Smooth muscle cell (in vitro differentiated cells): ENCODE measurements around the gene AP1S3. TPM values are rescaled to one million over a fixed set of nuclear protein-coding genes. Genes with fewer than 3 reads are reported as not detected.

Experiments used
- DNase-seq: peaks from one replicate; lab custom pipeline; 2025; ENCODE audit not compliant: unreplicated experiment; lab: John Stamatoyannopoulos, UW
- H2AFZ ChIP-seq: fragments of 200-600 bp; sonication (generic); 2 replicates; pipeline ENCODE4 v1.6.0; 2016; ENCODE audit warnings: antibody characterized with exemption, low read depth, mild to moderate bottlenecking
- H3F3A ChIP-seq: fragments of 200-600 bp; sonication (generic); 2 replicates; pipeline ENCODE4 v1.6.0; 2017; ENCODE audit warnings: antibody characterized with exemption, low read depth
- H3K27ac ChIP-seq: fragments of 200-600 bp; sonication (generic); 2 replicates; pipeline ENCODE4 v1.5.1; 2016; ENCODE audit warnings: low read depth, mild to moderate bottlenecking
- H3K27me3 ChIP-seq: fragments of 200-600 bp; sonication (generic); 2 replicates; pipeline ENCODE4 v1.6.1; 2016; ENCODE audit warnings: low read depth, mild to moderate bottlenecking
- H3K36me3 ChIP-seq: fragments of 200-600 bp; sonication (generic); 2 replicates; pipeline ENCODE4 v1.5.1; 2016; ENCODE audit warnings: low read depth
- H3K4me1 ChIP-seq: fragments of 200-600 bp; sonication (generic); 2 replicates; pipeline ENCODE4 v1.5.1; 2016; ENCODE audit warnings: low read depth
- H3K4me2 ChIP-seq: fragments of 200-600 bp; sonication (generic); 2 replicates; pipeline ENCODE4 v1.6.0; 2016; ENCODE audit warnings: mild to moderate bottlenecking
- H3K4me3 ChIP-seq: fragments of 200-600 bp; sonication (generic); 2 replicates; pipeline ENCODE4 v1.5.1; 2016; ENCODE audit warnings: mild to moderate bottlenecking
- H3K79me2 ChIP-seq: fragments of 200-600 bp; sonication (generic); 2 replicates; pipeline ENCODE4 v1.6.0; 2016; ENCODE audit warnings: low read depth, mild to moderate bottlenecking
- H3K9ac ChIP-seq: fragments of 200-600 bp; sonication (generic); 2 replicates; pipeline ENCODE4 v1.6.0; 2016; ENCODE audit warnings: low read depth
- H3K9me3 ChIP-seq: fragments of 200-600 bp; sonication (generic); replicated peaks from 2 replicates; pipeline ENCODE4 v1.5.1; 2016; ENCODE audit warnings: low read depth
- H4K20me1 ChIP-seq: fragments of 200-600 bp; sonication (generic); 2 replicates; pipeline ENCODE4 v1.6.0; 2016; ENCODE audit warnings: low read depth
- CTCF ChIP-seq: fragments of 200-600 bp; sonication (generic); IDR thresholded peaks from 2 replicates; pipeline ENCODE4 v1.5.1; 2017; ENCODE audit warnings: borderline replicate concordance, mild to moderate bottlenecking, antibody characterized with exemption; ENCODE audit not compliant: insufficient read depth, poor library complexity, severe bottlenecking
- WGBS: methylation state at CpG from one replicate; pipeline ENCODE4 v1.1.7; 2016; ENCODE audit warnings: low lambda C conversion rate; 5-methylcytosine and 5-hydroxymethylcytosine counted together
- polyA plus RNA-seq: library from polyadenylated mRNA; unstranded; fragments of >200 nt; fragmentation: Nextera tagmentation; extraction: Ambion mirVana; gene quantifications from 2 replicates; pipeline ENCODE4 v1.2.1, GENCODE V29; 2016
- total RNA-seq: library from RNA; depleted of rRNA; stranded (reverse); fragments of >200 nt; gene quantifications from 2 replicates; pipeline ENCODE4 v1.2.3, GENCODE V29; 2014

Gene AP1S3
- total and polyA plus RNA-seq, 2 experiments from 2014 or later = 1.4 to 11.4 TPM

GRCh38 chr2:223732346-223732745 lies 105.0 kb downstream of the AP1S3 start:
- Histone ChIP-seq H3K4me3 (no peak overlapping the region), H4K20me1 (no peaks in the 10 kb centered on the region), H3K4me1 (no peaks in the 10 kb centered on the region), H3K27ac (no peak overlapping the region), H3K79me2 (no peaks in the 10 kb centered on the region), H3K9me3 (no peaks in the 10 kb centered on the region), H2AFZ (no peak overlapping the region), H3K9ac (no peak overlapping the region), H3K4me2 (no peak overlapping the region), H3F3A (no peaks in the 10 kb centered on the region), H3K36me3 (no peaks in the 10 kb centered on the region), H3K27me3 (no peaks in the 10 kb centered on the region)
- DNase-seq = no peak
- TF ChIP-seq CTCF = no peak
- WGBS = 90% methylated on average over 3 of the region's 3 CpGs

- Histone ChIP-seq H3F3A (peaks cover 5% of the 10 kb centered on the region), H4K20me1 (no peaks in the 10 kb centered on the region), H3K79me2 (no peaks in the 10 kb centered on the region), H3K4me2 (no peak overlapping the region), H3K4me1 (peaks cover 4% of the 10 kb centered on the region), H3K36me3 (no peaks in the 10 kb centered on the region), H2AFZ (peak overlapping the region; percentile 16), H3K9me3 (no peaks in the 10 kb centered on the region), H3K4me3 (no peak overlapping the region), H3K27ac (no peak overlapping the region), H3K27me3 (no peaks in the 10 kb centered on the region), H3K9ac (no peak overlapping the region)
- no peak for TF ChIP-seq CTCF
- 85% methylated on average over 2 of the region's 2 CpGs for WGBS
- no peak for DNase-seq
Measured at GRCh38 chr2:223731503-223731902, 105.9 kb downstream of the AP1S3 start.

DNA sequence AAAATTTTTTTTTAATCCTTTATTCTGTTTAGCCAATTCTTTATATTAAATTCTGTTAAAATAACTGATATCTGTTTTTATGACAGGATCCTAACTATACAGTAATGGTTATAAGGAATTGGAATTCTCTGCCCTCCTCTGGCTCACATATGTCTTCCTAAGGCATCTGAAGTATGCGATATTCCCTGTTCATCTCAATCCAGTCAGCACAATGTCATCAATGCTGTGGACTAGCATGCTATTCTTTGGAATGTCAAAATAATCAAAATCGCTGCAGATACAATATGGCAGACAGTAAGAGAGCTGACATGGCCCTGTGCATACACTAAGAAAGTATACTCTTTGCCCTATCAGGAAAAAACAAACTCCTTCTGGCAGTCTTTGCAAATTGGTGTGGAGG lies 107.6 kb downstream of the AP1S3 start:
- H4K20me1 ChIP-seq = no peaks in the 10 kb centered on the region
- no peak overlapping the region for H3K4me2 ChIP-seq
- H3F3A ChIP-seq = peaks cover 18% of the 10 kb centered on the region
- no peaks in the 10 kb centered on the region for H3K9me3 ChIP-seq
- no peak overlapping the region for H3K27ac ChIP-seq
- H2AFZ ChIP-seq = no peak overlapping the region
- H3K36me3 ChIP-seq = no peaks in the 10 kb centered on the region
- H3K79me2 ChIP-seq = no peaks in the 10 kb centered on the region
- DNase-seq = no peak
- 97% methylated on average over 2 of the region's 2 CpGs for WGBS
- H3K9ac ChIP-seq = no peak overlapping the region
- no peak for TF ChIP-seq CTCF
- H3K4me3 ChIP-seq = no peak overlapping the region
- H3K4me1 ChIP-seq = peaks cover 18% of the 10 kb centered on the region
- H3K27me3 ChIP-seq = no peaks in the 10 kb centered on the region

GRCh38 chr2:223727562-223727961 lies 109.8 kb downstream of the AP1S3 start:
- Histone ChIP-seq H3K27ac (peak overlapping the region; percentile 95), H3K9ac (no peak overlapping the region), H3F3A (peaks cover 25% of the 10 kb centered on the region), H3K4me3 (no peak overlapping the region), H3K36me3 (no peaks in the 10 kb centered on the region), H4K20me1 (no peaks in the 10 kb centered on the region), H3K27me3 (no peaks in the 10 kb centered on the region), H3K4me1 (peaks cover 26% of the 10 kb centered on the region), H3K79me2 (no peaks in the 10 kb centered on the region), H3K9me3 (no peaks in the 10 kb centered on the region), H3K4me2 (no peak overlapping the region), H2AFZ (peak overlapping the region; percentile 24)
- peak; percentile 56 for TF ChIP-seq CTCF
- DNase-seq = no peak
- WGBS = 36% methylated on average over 7 of the region's 7 CpGs
